Stimulated activated CD8-positive, alpha-beta memory T cell treated with anti-CD3 and anti-CD28 coated beads, Interleukin-4, amount 100 ng/mL, for 4 hours (primary cell): ENCODE data around the gene ICA1.

ENCODE experiments used
- DNase-seq, 2 donors: peaks; one replicate each; pipeline ENCODE4 v3.0.0-alpha.2; 2020; ENCODE audit warnings: low read depth in 2 of 2, low spot score in 1 of 2

ICA1 gene

GRCh38 chr7:8161364-8161828 lies 100.6 kb downstream of the ICA1 start:
- DNase-seq, result no peak

- DNase-seq, result no peak
Observed at GRCh38 chr7:8160779-8161345, 101.1 kb downstream of the ICA1 start.

GRCh38 chr7:8160250-8160649 lies 101.7 kb downstream of the ICA1 start:
- no peak for DNase-seq

- no peak for DNase-seq
Observed at GRCh38 chr7:8159595-8159994, 102.4 kb downstream of the ICA1 start.

- DNase-seq, result no peak
Observed at GRCh38 chr7:8157296-8157695, 104.7 kb downstream of the ICA1 start.

- no peak for DNase-seq
Observed at GRCh38 chr7:8155836-8156235, 106.1 kb downstream of the ICA1 start.

GRCh38 chr7:8154272-8154671 lies 107.7 kb downstream of the ICA1 start:
- DNase-seq, result no peak

GRCh38 chr7:8152489-8153192 lies 109.3 kb downstream of the ICA1 start:
- no peak for DNase-seq

GRCh38 chr7:8151161-8151725 lies 110.7 kb downstream of the ICA1 start:
- DNase-seq, result no peak

GRCh38 chr7:8149222-8149621 lies 112.7 kb downstream of the ICA1 start:
- DNase-seq, result no peak

- no peak for DNase-seq
Observed at GRCh38 chr7:8147760-8148463, 114.1 kb downstream of the ICA1 start.

- no peak for DNase-seq
Observed at GRCh38 chr7:8146788-8147413, 115.1 kb downstream of the ICA1 start.

- no peak for DNase-seq
Observed at GRCh38 chr7:8146106-8146787, 115.7 kb downstream of the ICA1 start.

GRCh38 chr7:8144856-8145255 lies 117.1 kb downstream of the ICA1 start:
- no peak for DNase-seq

- DNase-seq, result no peak
Observed at GRCh38 chr7:8143151-8143874, 118.7 kb downstream of the ICA1 start.

GRCh38 chr7:8142477-8142876 lies 119.5 kb downstream of the ICA1 start:
- no peak for DNase-seq

GRCh38 chr7:8141070-8141469 lies 120.9 kb downstream of the ICA1 start:
- no peak for DNase-seq

GRCh38 chr7:8136051-8136730 lies 125.8 kb downstream of the ICA1 start:
- DNase-seq, result no peak

- DNase-seq, result no peak
Observed at GRCh38 chr7:8135417-8135816, 126.5 kb downstream of the ICA1 start.
